GM12872 (cell line): ENCODE measurements around the gene LRMDA.

ENCODE experiments used
- TF ChIP-seq, protein P1 (sequence below): IDR thresholded peaks from 3 replicates; pipeline ENCODE4 v1.5.1; 2011; ENCODE audit warnings: low read depth, mild to moderate bottlenecking, low read length, moderate library complexity; ENCODE audit not compliant: insufficient read depth

LRMDA gene

DNA sequence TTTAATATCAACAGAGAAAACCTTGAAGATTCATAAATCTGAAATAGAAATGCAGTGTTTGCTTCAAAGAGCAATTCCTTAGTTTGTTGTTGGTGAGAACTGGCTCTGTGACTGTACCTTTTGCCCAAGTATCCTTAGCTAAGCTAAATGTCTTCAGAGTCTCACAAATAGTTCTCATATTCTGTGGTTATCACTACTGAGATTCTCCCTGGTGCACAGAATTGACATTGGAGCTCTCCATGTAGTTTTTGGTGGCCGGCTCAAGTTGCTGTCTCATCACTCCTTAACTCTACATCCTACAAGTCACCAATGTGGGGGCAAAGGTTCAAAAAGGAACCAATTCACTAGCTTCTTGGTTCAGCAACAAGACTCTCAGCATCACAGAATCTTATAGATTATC is 780.3 kb downstream of the LRMDA start:
- TF ChIP-seq, protein P1, sequence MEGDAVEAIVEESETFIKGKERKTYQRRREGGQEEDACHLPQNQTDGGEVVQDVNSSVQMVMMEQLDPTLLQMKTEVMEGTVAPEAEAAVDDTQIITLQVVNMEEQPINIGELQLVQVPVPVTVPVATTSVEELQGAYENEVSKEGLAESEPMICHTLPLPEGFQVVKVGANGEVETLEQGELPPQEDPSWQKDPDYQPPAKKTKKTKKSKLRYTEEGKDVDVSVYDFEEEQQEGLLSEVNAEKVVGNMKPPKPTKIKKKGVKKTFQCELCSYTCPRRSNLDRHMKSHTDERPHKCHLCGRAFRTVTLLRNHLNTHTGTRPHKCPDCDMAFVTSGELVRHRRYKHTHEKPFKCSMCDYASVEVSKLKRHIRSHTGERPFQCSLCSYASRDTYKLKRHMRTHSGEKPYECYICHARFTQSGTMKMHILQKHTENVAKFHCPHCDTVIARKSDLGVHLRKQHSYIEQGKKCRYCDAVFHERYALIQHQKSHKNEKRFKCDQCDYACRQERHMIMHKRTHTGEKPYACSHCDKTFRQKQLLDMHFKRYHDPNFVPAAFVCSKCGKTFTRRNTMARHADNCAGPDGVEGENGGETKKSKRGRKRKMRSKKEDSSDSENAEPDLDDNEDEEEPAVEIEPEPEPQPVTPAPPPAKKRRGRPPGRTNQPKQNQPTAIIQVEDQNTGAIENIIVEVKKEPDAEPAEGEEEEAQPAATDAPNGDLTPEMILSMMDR = no peak

DNA sequence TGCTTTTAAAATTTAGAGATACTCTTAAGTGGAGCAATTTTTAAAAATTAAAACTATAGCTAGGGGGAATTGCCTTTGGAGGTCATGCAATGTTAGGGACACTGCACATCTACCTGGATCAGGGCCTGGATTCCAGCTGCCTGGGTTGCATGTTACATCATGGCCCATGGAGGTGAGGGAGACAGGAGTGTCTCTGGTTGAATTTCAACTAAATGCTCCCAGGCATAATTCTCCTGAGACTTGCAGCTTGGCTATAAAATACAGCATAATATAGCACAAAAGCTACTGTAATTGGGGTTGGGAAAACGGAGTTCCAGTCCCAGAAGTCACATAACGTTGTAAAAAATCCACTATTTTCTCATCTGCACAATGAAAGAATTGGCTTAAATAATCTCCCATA is 782.5 kb downstream of the LRMDA start:
- TF ChIP-seq, protein P1 = no peak

DNA sequence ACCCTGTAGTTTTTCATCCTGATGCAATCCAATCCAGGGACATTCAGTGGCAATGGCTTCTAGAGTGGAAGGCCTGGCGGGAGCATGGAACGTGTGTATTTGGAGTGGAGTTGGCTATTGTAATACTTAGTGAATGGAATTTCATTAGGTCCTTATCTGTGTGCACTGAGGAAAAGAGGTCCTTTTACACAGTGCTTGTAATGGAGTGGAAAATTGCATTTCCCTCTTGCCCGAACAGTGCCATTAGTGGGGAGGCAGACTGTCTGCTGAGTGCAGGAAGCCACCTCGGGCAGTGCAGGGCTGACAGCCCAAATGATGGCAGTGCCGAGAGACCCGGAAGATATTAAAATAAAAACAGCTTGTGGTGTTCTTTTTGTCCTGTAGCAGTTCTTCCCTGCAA is 786.6 kb downstream of the LRMDA start:
- TF ChIP-seq, protein P1 = no peak

DNA sequence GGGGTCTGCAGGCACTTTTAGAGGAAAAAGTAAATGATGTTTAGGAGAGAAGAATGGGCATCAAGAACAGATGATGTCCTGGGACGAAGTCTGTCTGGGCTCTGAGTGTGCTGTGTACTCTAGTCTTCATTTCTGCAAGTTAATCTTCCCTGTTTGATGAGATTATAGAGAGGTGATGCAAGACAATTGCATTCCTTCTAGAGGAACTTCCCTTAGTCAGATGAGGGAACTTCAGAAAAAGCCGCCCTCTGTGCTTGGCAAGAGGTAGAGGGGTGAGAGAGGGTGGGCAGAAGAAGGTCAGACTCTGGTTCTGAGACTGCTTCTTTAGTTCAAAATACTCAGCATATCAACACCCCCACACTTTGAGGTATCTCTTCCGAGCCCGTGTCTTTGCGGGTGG is 797.9 kb downstream of the LRMDA start:
- TF ChIP-seq, protein P1 = no peak

DNA sequence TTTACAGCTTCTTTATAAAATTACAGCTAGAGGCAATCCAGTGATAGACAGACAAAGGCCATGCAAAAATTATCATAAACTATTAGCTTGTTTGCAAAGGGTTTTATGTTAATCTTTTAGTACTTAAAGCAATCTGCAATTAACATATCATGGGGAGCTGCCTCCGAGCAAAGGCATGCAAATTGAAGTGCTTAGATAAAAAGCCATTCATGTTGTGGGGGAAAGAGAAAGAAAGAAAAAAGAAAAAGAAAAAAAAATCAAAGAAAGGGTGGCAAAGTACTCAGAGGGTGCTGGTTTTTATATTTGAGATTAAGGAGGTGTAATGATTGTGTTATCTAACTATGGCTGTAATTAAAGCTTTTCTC is 799.5 kb downstream of the LRMDA start:
- TF ChIP-seq, protein P1 = no peak

DNA sequence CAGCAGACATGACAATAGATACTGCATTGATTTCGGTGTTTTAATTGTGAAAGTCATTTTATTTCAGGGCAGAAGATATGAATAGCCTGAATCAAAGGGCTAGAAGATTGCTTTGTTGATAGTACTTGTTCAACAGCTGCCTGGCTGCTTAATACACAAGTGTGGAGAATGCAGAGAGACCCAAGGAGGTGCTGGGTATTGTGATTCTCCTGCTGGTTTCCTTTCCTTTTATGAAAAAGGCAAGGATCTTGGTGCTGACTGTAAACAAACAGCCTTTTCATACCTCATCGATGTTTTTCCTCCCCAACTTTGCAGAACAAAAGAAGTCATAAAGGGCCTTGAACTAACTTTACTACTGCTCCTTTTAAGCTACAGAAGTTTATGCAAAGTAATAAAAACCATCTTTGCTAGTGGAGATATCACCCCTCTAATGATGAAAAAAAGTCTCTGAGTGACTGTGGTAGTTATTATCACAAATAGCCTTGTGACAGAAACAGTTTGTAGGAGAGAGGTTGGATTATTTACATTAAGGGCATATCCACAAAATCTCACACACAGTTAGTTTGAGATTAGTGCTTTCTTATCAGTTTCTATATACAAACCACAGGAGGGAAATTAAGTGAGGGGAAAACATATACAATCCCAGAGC is 800.0 kb downstream of the LRMDA start:
- TF ChIP-seq, protein P1 = no peak

DNA sequence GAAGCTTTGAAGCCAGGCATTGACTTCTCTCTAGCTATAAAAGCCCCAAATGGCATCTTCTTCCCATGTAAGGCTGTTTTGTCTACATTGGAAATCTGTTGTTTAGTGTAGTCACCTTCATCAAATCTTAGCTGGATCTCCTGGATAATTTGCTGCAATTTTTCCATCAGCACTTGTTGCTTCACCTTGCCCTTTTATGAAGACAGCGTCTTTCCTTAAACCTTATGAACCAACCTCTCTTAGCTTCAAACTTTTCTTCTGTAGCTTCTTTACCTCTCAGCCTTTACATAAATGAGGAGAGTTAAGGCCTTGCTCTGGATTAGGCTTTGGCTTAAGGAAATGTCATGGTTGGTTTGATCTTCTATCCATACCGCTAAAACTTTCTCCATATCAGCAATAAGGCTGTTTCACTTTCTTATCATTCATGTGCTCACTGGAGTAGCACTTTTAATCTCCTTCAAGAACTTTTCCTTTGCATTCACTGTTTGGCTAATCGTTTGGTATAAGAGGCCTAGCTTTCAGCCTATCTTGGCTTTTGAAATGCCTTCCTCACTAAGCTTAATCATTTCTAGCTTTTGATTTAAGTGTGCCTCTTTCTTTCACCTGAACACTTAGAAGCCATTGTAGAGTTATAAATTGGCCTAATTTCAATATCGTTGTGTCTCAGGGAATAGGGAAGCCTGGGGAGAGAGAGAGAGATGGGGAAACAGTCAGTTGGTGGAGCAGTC is 803.2 kb downstream of the LRMDA start:
- TF ChIP-seq, protein P1 = no peak
